Measurements from ENCODE around the gene USB1.

DNA sequence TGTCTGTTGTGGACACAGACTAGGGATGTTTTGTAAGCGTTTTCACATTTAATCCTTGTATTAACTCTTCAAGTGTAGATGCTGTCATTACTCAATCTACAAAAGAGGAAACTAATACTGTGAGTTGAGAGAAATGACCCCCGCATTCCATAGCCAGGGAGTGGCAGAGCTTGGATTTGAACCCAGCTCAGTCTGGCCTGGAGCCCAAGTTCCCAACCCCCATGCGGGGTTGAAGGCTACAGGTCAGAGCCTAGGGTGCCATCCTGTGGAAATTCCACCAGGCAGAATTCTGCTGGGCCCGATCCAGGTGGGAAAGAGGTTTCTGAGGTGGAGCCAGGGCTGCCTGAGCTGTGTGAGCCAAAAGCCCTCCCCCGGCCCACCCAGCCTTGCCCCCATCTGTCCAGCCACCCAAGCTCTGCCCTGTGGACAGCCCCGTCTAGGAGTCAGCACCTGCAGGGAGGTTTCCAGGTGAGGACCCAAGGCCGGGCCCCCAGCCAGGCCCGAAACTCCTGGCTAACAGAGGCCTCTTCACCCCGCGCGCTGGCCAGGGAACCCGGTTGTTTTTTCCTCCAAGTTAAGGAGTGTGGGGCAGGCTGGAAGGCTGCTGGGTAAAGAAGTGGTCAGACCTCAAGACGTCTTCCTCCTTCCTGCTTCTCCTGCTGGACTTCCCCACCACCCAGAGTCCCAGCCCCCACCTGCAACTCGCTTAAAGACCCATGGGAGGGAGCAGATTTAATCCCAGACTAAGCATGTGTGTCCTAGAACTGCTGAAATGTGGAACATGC is 30.0 kb downstream of the USB1 start:
- TF ChIP-seq EZH2 (IDR thresholded peaks at IDR 0.05), result no peak
- TF ChIP-seq, protein P1, sequence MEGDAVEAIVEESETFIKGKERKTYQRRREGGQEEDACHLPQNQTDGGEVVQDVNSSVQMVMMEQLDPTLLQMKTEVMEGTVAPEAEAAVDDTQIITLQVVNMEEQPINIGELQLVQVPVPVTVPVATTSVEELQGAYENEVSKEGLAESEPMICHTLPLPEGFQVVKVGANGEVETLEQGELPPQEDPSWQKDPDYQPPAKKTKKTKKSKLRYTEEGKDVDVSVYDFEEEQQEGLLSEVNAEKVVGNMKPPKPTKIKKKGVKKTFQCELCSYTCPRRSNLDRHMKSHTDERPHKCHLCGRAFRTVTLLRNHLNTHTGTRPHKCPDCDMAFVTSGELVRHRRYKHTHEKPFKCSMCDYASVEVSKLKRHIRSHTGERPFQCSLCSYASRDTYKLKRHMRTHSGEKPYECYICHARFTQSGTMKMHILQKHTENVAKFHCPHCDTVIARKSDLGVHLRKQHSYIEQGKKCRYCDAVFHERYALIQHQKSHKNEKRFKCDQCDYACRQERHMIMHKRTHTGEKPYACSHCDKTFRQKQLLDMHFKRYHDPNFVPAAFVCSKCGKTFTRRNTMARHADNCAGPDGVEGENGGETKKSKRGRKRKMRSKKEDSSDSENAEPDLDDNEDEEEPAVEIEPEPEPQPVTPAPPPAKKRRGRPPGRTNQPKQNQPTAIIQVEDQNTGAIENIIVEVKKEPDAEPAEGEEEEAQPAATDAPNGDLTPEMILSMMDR (IDR thresholded peaks at IDR 0.05), result no peak
